HG03571 (cell line): ENCODE measurements around the gene SLC22A8.
"Not testable (repeated sequence)": the region's sequence is repeated elsewhere in the genome, so short reads cannot be mapped to it uniquely, and the experiment has no call there.

Experiments used
- ATAC-seq: cut with Tn5 transposase; IDR thresholded peaks from one replicate; pipeline ENCODE4 v1.9.1; 2021; ENCODE audit not compliant: unreplicated experiment

SLC22A8 gene

GRCh38 chr11:62988276-62988675, 27.4 kb downstream of the SLC22A8 start:
- ATAC-seq = no peak

- no peak for ATAC-seq
Observed at GRCh38 chr11:62985041-62985750, 30.4 kb downstream of the SLC22A8 start.

GRCh38 chr11:62984451-62984991, 31.1 kb downstream of the SLC22A8 start, which contains the start of gene SLC22A6:
SLC22A6 (minus strand) TSS chr11:62984967; CDS start chr11:62984690, 277 bp downstream.
- ATAC-seq = no peak

GRCh38 chr11:62983536-62984199, 32.0 kb downstream of the SLC22A8 start:
- no peak for ATAC-seq

- ATAC-seq = no peak
Observed at GRCh38 chr11:62981743-62982142, 33.9 kb downstream of the SLC22A8 start.

GRCh38 chr11:62980133-62980760, 35.4 kb downstream of the SLC22A8 start:
- ATAC-seq = no peak

- ATAC-seq = no peak
Observed at GRCh38 chr11:62976109-62976508, 39.5 kb downstream of the SLC22A8 start.

GRCh38 chr11:62974848-62975522, 40.7 kb downstream of the SLC22A8 start:
- ATAC-seq = no peak

- no peak for ATAC-seq
Observed at GRCh38 chr11:62965574-62965973, 50.1 kb downstream of the SLC22A8 start.

- ATAC-seq = no peak
Observed at GRCh38 chr11:62962391-62962790, 53.2 kb downstream of the SLC22A8 start.

- no peak for ATAC-seq
Observed at GRCh38 chr11:62961017-62961570, 54.5 kb downstream of the SLC22A8 start.

- ATAC-seq = no peak
Observed at GRCh38 chr11:62959422-62959980, 56.1 kb downstream of the SLC22A8 start.

GRCh38 chr11:62958547-62959421, 56.9 kb downstream of the SLC22A8 start:
- ATAC-seq = no peak

GRCh38 chr11:62957147-62957546, 58.5 kb downstream of the SLC22A8 start:
- no peak for ATAC-seq

GRCh38 chr11:62954478-62954877, 61.2 kb downstream of the SLC22A8 start:
- ATAC-seq = no peak

- no peak for ATAC-seq
Observed at GRCh38 chr11:62953811-62954210, 61.8 kb downstream of the SLC22A8 start.

GRCh38 chr11:62948765-62949320, 66.8 kb downstream of the SLC22A8 start:
- no peak for ATAC-seq

GRCh38 chr11:62945538-62945937, 70.1 kb downstream of the SLC22A8 start:
- ATAC-seq = not testable (repeated sequence)
